Endothelial cell of umbilical vein (primary cell): ENCODE data around the gene COX5A. TPM values are rescaled to one million over a fixed set of nuclear protein-coding genes. Genes with fewer than 3 reads are reported as not detected.

ENCODE experiments used
- BruUV-seq: library from RNA; stranded (reverse); fragments of 400-500 nt; replicated peaks from 2 replicates; lab custom pipeline; 2021; lab: Mats Ljungman, UMichigan
- CTCF ChIA-PET: fragments of 300-600, 350-600 bp; sonication (Branson Sonifier 250); formaldehyde crosslinking; loops from one replicate; lab custom pipeline; 2021; ENCODE audit warnings: antibody characterized with exemption, inconsistent platforms; lab: Charles Lee
- POLR2A ChIA-PET: fragments of 300-600, 350-600 bp; sonication (Branson Sonifier 250); formaldehyde crosslinking; loops from one replicate; lab custom pipeline; 2021; ENCODE audit warnings: antibody characterized with exemption, inconsistent platforms; lab: Charles Lee
- DNase-seq: peaks from one replicate; pipeline ENCODE4 v3.0.0-alpha.2; 2011; ENCODE audit warnings: low read depth, low spot score
- FAIRE-seq: peaks from 2 replicates; lab custom pipeline; 2011; peaks lifted over from hg19 to GRCh38; lab: Jason Lieb, UNC
- H2AFZ ChIP-seq: 2 replicates; pipeline ENCODE4 v1.6.0; 2012; ENCODE audit warnings: low read depth, low read length, control low read depth, inconsistent platforms
- H3K27ac ChIP-seq: 2 replicates; pipeline ENCODE4 v1.5.1; 2011; ENCODE audit warnings: low read depth, mild to moderate bottlenecking, control low read depth, low read length, moderate library complexity; ENCODE audit not compliant: insufficient read depth
- H3K27me3 ChIP-seq, 2 experiments: 2 replicates each; pipeline versions ENCODE4 v1.6.0 to v1.6.1; 2011; ENCODE audit warnings: low read length in 2 of 2, mixed read lengths in 1 of 2; ENCODE audit not compliant: control insufficient read depth in 2 of 2, insufficient read depth in 2 of 2
- H3K36me3 ChIP-seq, 2 experiments: 2 replicates in 1 of 2; 3 replicates in 1 of 2; pipeline ENCODE4 v1.5.1; 2011; ENCODE audit warnings: low read length in 2 of 2, mild to moderate bottlenecking in 1 of 2, moderate library complexity in 1 of 2; ENCODE audit not compliant: control insufficient read depth in 2 of 2, insufficient read depth in 2 of 2; ENCODE audit errors: extremely low read depth in 1 of 2
- H3K4me1 ChIP-seq: 3 replicates; pipeline ENCODE4 v1.5.1; 2011; ENCODE audit warnings: mild to moderate bottlenecking, low read length; ENCODE audit not compliant: control insufficient read depth, insufficient read depth; ENCODE audit errors: extremely low read depth
- H3K4me2 ChIP-seq: 2 replicates; pipeline ENCODE4 v1.6.1; 2011; ENCODE audit warnings: low read length, control low read depth, mixed read lengths; ENCODE audit not compliant: insufficient read depth
- H3K4me3 ChIP-seq, 3 experiments: fragments of 200-600 bp in 1 of 3; sonication (generic), shearing (Covaris generic) in 1 of 3; replicated peaks in 1 of 3; 2 replicates each; pipeline ENCODE4 v1.5.1; 2011 to 2016; ENCODE audit warnings: control low read depth in 3 of 3, low read length in 3 of 3, mild to moderate bottlenecking in 2 of 3, inconsistent platforms in 1 of 3, low read depth in 1 of 3, moderate library complexity in 1 of 3; ENCODE audit not compliant: insufficient read depth in 1 of 3
- H3K79me2 ChIP-seq: 2 replicates; pipeline ENCODE4 v1.6.0; 2012; ENCODE audit warnings: low read length, inconsistent platforms; ENCODE audit not compliant: control insufficient read depth, insufficient read depth
- H3K9ac ChIP-seq: replicated peaks from 2 replicates; pipeline ENCODE3; 2011; ENCODE audit warnings: low read length, control low read depth; ENCODE audit not compliant: insufficient read depth; ENCODE audit errors: extremely low read depth
- H3K9me1 ChIP-seq: replicated peaks from 3 replicates; pipeline ENCODE4 v1.6.0; 2011; ENCODE audit warnings: mild to moderate bottlenecking, low read length; ENCODE audit not compliant: control insufficient read depth, insufficient read depth; ENCODE audit errors: extremely low read depth
- H3K9me3 ChIP-seq: replicated peaks from 2 replicates; pipeline ENCODE4 v1.5.1; 2012; ENCODE audit warnings: low read length, inconsistent platforms; ENCODE audit not compliant: control insufficient read depth, insufficient read depth
- H4K20me1 ChIP-seq: replicated peaks from 2 replicates; pipeline ENCODE3; 2011; ENCODE audit warnings: mild to moderate bottlenecking, low read length; ENCODE audit not compliant: control insufficient read depth, insufficient read depth; ENCODE audit errors: extremely low read depth
- EZH2 ChIP-seq: IDR thresholded peaks from 2 replicates; pipeline ENCODE4 v1.6.1; 2012; ENCODE audit warnings: borderline replicate concordance, low read depth, mild to moderate bottlenecking, moderate library complexity, low read length, inconsistent platforms; ENCODE audit not compliant: severe bottlenecking
- FOS ChIP-seq: IDR thresholded peaks from 2 replicates; pipeline ENCODE4 v1.6.1; 2011; ENCODE audit warnings: mild to moderate bottlenecking, low read length, moderate library complexity, borderline replicate concordance; ENCODE audit not compliant: insufficient read depth
- GATA2 ChIP-seq: IDR thresholded peaks from 2 replicates; pipeline ENCODE4 v1.7.0; 2011; ENCODE audit warnings: low read depth, mild to moderate bottlenecking, moderate library complexity, mixed read lengths, low read length; ENCODE audit not compliant: insufficient read length, insufficient read depth
- JUN ChIP-seq: IDR thresholded peaks from 2 replicates; pipeline ENCODE4 v1.6.1; 2011; ENCODE audit warnings: borderline replicate concordance, low read depth; ENCODE audit not compliant: insufficient read length, insufficient read depth
- MYC ChIP-seq: IDR thresholded peaks from one replicate; pipeline ENCODE4 v1.6.1; 2011; ENCODE audit warnings: mild to moderate bottlenecking, low read depth, low read length
- POLR2A ChIP-seq: IDR thresholded peaks from 2 replicates; pipeline ENCODE4 v1.6.1; 2012; ENCODE audit warnings: low read depth, mild to moderate bottlenecking, control low read depth, low read length
- POLR2AphosphoS5 ChIP-seq: IDR thresholded peaks from 2 replicates; pipeline ENCODE4 v1.6.1; 2012; ENCODE audit warnings: low read depth, mild to moderate bottlenecking, control low read depth, low read length, moderate library complexity; ENCODE audit not compliant: insufficient read depth
- dilution Hi-C: fragments of 300-500 bp; cut with MboI; formaldehyde crosslinking; loops from one replicate; pipeline ENCODE4 v1.15.0; 2019; ENCODE audit warnings: low sequenced_read_pairs; ENCODE audit not compliant: extremely low pct_ligation_motif_present
- intact Hi-C: fragments of 100-400 bp; cut with micrococcal nuclease; formaldehyde crosslinking; loops from one replicate; pipeline ENCODE4 v1.10.0; 2022
- polyA plus RNA-seq, 4 experiments: library from polyadenylated mRNA; depleted of rRNA in 3 of 4; stranded (reverse) in 3 of 4; unstranded in 1 of 4; fragments of >200 nt; gene quantifications; 2 replicates each; pipeline versions ENCODE4 v1.2.1 to v1.2.3, GENCODE V29; 2011 to 2012; ENCODE audit warnings: missing spikeins in 1 of 4
- total RNA-seq: library from RNA; stranded (reverse); gene quantifications from 2 replicates; pipeline ENCODE4 v1.2.3, GENCODE V29; 2021
- TF ChIP-seq, protein P1 (sequence below): IDR thresholded peaks from 2 replicates; pipeline ENCODE4 v1.6.1; 2011; ENCODE audit not compliant: insufficient read depth, insufficient read length
- TF ChIP-seq, protein P2 (sequence below), 2 donors: IDR thresholded peaks; 1 replicate in 1 of 2; 2 replicates in 1 of 2; pipeline ENCODE4 v1.5.1; 2011; ENCODE audit warnings: low read length in 2 of 2, mild to moderate bottlenecking in 2 of 2, moderate library complexity in 2 of 2, control low read depth in 1 of 2, inconsistent platforms in 1 of 2, low read depth in 1 of 2; ENCODE audit not compliant: insufficient read depth in 1 of 2; ENCODE audit errors: extremely low read depth in 1 of 2

Gene COX5A
- total and polyA plus RNA-seq, 2 donors (not counting 3 experiments of a cell fraction or from before 2014, with no cell fraction given): 134 to 220 TPM

DNA sequence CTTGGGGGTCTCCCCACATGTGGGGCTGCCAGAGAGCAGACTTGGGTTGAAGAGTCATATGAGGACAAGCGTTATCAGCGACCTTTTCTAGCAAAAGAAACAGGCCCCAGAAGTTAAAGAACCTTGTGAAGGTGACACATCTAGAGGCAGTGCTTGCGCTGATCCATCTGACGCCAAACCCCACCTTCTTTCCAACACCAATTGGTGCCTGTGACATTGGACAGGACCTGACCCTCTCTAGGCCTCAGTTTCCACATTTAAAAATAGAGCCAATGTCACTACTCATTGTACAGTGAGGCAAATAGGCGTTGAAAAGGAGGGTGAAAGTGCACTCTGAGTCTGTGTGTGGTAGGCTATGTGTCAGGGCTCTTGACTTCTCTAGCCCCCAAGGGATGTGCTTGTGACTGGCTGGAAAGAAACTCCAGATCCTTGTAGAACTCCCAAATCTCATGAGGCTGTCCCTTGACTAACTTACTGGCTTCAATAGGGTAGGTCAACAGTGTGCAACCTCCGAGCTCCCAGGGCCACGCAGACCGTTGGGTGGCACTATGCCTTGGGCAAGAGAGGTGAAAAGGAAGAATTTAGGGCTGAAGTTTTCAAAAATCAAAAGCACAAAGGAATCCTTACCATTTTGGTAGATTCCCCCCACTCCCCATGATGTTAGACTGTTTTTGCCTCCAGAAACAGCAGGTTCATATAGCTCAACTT is 30.6 kb downstream of the COX5A start:
- no peak for TF ChIP-seq MYC
- no peak for TF ChIP-seq EZH2
- no peak for TF ChIP-seq GATA2
- TF ChIP-seq POLR2AphosphoS5: no peak
- no peak for TF ChIP-seq JUN
- no peak for TF ChIP-seq POLR2A
- TF ChIP-seq, protein P1, sequence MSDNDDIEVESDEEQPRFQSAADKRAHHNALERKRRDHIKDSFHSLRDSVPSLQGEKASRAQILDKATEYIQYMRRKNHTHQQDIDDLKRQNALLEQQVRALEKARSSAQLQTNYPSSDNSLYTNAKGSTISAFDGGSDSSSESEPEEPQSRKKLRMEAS: no peak
- TF ChIP-seq, protein P2, sequence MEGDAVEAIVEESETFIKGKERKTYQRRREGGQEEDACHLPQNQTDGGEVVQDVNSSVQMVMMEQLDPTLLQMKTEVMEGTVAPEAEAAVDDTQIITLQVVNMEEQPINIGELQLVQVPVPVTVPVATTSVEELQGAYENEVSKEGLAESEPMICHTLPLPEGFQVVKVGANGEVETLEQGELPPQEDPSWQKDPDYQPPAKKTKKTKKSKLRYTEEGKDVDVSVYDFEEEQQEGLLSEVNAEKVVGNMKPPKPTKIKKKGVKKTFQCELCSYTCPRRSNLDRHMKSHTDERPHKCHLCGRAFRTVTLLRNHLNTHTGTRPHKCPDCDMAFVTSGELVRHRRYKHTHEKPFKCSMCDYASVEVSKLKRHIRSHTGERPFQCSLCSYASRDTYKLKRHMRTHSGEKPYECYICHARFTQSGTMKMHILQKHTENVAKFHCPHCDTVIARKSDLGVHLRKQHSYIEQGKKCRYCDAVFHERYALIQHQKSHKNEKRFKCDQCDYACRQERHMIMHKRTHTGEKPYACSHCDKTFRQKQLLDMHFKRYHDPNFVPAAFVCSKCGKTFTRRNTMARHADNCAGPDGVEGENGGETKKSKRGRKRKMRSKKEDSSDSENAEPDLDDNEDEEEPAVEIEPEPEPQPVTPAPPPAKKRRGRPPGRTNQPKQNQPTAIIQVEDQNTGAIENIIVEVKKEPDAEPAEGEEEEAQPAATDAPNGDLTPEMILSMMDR (IDR thresholded peaks at IDR 0.05; ENCODE audit: extremely low read depth in 1 of 2, insufficient read depth in 1 of 2, low read depth in 1 of 2, low read length in 2 of 2): no peak
- TF ChIP-seq FOS: no peak
- Histone ChIP-seq H3K9ac (peak overlapping the region; percentile 76), H3K79me2 (peaks cover 15% of the 10 kb centered on the region), H3K9me1 (no peaks in the 10 kb centered on the region), H3K4me2 (peak overlapping the region; percentile 88), H3K9me3 (no peaks in the 10 kb centered on the region), H3K36me3 (peaks cover 5 to 10% of the 10 kb centered on the region in 2 experiments), H3K4me3 (peak overlapping the region; percentile 38 to 79 (median 73)), H3K4me1 (peaks cover 11% of the 10 kb centered on the region), H3K27me3 (no peaks in the 10 kb centered on the region), H2AFZ (peak overlapping the region; percentile 98), H4K20me1 (no peaks in the 10 kb centered on the region), H3K27ac (peak overlapping the region; percentile 32)
- POLR2A ChIA-PET: interaction anchor here (1.3 kb wide), 1 partner anchor 31 kb away, joined by 3 read pairs; the partner anchor contains the start of gene COX5A
- no peak for FAIRE-seq
- CTCF ChIA-PET: interaction anchor here (0.8 to 2.7 kb wide), 16 partner anchors 10 to 136 kb away, joined by 3 to 20 read pairs (median 4); partner anchors contain the start of genes COX5A and MPI
- intact Hi-C loops: no loop called here
- no peak for DNase-seq
- dilution Hi-C loops: no loop called here
- TSS peak; percentile 86 for BruUV-seq
